KOPT-K1 (cell line): ENCODE measurements around the gene TPRG1L.

Experiments used
- H3K27ac ChIP-seq: fragments of 200-600 bp; sonication (generic); 2 replicates; pipeline ENCODE4 v1.5.1; 2016; ENCODE audit warnings: antibody characterized with exemption, mild to moderate bottlenecking, low read depth, low read length; ENCODE audit not compliant: poor library complexity, severe bottlenecking
- H3K36me3 ChIP-seq: fragments of 200-600 bp; sonication (generic); 2 replicates; pipeline ENCODE4 v1.5.1; 2017; ENCODE audit warnings: antibody characterized with exemption, mild to moderate bottlenecking, low read length, moderate library complexity; ENCODE audit not compliant: insufficient read depth
- H3K9me3 ChIP-seq: fragments of 200-600 bp; sonication (generic); 2 replicates; pipeline ENCODE4 v1.5.1; 2017; ENCODE audit warnings: antibody characterized with exemption, low read length, mild to moderate bottlenecking; ENCODE audit not compliant: insufficient read depth, poor library complexity, severe bottlenecking

Gene TPRG1L

DNA sequence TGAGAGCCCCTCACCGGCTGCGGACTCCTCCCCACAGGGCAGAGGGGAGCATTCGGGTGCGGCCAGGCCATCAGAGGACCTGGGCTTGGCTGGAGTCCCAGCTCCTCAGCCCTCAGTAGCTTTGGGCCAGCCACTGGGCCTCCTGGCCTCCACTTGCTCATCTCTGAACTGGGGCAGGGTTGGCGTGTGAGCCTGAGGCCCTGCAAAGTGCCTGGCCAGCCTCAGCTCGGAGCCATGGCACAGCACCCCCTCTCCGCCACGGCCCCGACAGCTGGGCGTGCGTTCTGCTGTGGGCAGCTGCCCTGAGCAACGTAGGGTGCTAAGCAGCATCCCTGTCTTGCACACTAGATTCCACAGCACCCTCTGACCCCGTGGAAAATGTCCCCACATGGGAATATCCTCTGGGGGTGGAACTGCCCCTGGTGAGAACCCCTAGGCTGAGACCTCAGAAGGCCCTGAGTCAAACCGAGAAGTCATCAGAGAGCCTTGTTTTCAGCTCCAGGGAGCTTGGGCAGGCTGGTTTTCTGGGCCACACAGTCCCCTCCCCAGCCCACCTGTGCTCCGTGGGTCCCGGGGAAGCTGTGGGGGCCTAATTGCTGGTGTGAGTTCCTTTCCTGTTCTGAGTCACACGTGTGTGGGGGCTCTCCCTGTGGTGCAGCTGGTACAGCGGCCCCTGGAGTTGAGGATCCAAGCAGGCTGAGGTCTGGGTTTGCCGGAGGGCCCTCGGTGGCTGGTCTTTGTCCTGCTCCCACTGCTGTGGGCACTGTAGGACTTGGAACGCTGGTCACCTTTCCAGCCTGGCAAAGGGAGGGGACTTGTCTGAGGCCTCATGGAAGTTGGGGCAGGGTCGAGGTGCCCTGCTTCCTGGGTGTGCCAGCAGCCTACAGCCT is 52.0 kb downstream of the TPRG1L start:
- Histone ChIP-seq H3K9me3 (no peaks in the 10 kb centered on the region), H3K27ac (no peak overlapping the region)

DNA sequence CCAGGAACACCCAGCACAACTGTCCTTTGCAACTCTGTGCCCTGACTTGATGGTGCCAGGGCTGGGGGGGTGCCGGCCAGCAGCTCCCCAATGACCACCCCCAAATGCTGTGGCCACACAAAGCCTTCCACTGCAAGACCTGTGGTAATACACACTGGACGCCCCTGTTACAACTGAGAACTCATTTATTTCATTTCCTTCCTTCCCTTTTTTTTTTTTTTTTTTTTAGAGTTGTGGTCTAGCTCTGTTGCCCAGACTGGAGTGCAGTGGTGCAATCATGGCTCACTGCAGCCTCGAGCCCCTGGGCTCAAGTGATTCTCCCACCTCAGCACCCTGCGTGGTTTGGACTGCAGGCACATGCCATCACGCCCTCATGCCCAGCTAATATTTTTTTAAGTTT is 52.7 kb downstream of the TPRG1L start:
- no peaks in the 10 kb centered on the region for H3K9me3 ChIP-seq
- no peak overlapping the region for H3K27ac ChIP-seq
- H3K36me3 ChIP-seq = no peaks in the 10 kb centered on the region

More for the DNA sequence above, 52.0 kb downstream of the TPRG1L start:
- H3K36me3 ChIP-seq = no peaks in the 10 kb centered on the region

DNA sequence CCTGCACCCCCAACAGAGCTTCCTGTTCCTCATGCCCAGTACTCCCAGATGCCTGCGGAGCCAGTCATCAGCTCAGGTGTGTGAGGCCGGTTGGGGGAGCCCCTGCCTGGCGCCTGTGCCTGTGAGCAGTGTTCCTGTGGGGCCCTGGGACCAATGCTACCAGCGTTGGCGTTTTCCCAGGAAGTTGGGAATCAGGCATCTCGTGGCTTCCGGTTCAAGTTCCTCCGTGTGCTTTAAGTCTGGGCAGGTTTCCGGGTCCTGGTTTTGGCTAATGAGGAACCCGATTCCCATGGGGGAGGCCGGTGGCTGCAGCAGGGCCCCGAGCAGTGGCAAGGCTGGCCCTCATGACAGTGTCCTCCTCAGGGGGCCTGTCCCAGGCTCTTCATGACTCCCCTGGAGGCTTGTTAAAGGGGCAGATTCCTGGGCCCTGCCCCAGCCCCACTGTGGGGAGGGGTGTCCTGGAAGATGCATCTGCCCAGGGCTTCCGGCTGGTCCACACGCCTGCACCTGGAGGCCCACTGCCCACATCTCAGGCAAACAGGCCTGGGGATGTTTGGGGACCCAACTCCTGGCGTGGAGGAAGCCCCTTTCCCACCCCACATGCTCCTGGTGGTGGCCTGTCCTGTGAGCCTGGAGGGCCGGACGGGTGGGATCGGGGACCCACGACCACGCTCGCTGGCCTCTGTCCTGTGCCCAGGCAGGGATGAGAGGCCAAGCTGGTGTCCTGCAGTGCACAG is 53.7 kb downstream of the TPRG1L start:
- H3K9me3 ChIP-seq = no peaks in the 10 kb centered on the region
- no peaks in the 10 kb centered on the region for H3K36me3 ChIP-seq
- H3K27ac ChIP-seq = no peak overlapping the region

DNA sequence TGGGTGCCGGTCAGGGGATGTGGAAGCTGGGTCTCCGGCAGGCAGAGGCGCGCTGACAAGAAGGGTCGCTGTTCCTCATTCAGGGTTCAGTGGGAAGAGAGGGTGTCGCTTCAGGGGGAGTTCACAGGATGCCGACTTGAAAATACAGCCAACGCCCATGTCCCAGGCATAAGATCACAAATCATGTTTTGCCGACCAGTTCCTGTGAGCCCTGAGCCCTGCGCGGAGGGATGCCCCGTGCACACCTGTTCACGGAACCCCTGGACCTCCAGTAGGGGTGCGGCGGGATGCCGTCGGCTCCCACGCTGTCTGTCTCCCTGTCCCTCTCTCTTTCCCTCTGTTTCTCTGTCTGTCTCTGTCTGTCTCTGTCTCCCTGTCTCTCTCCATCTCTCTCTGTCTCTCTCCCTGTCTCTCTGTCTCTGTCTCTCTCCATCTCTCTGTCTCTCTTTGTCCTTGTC is 54.3 kb downstream of the TPRG1L start:
- Histone ChIP-seq H3K36me3 (no peaks in the 10 kb centered on the region), H3K9me3 (no peaks in the 10 kb centered on the region), H3K27ac (no peak overlapping the region)
